Measurements from ENCODE around the gene CUL3. TPM values are rescaled to one million over a fixed set of nuclear protein-coding genes. Genes with fewer than 3 reads are reported as not detected.
A peak's percentile ranks its signal among the peaks of the same experiment; 100 is the strongest.

Gene CUL3
- total RNA-seq, 1 experiment from 2014 or later, result 104 TPM

- intact Hi-C loops (cut with micrococcal nuclease; ENCODE audit: unreplicated experiment), result no loop called here
- in situ Hi-C loops (cut with HindIII; ENCODE audit: low pct_unique_long_range_greater_than_20kb, low sequenced_read_pairs), result no loop called here
- Histone ChIP-seq H3K27ac (ENCODE audit: low read length) (no peak overlapping the region), H3K9me3 (ENCODE audit: control insufficient read depth, insufficient read depth, low read depth, low read length) (no peaks in the 10 kb centered on the region), H3K4me3 (ENCODE audit: low read depth in 2 of 2, low read length in 2 of 2) (no peak overlapping the region), H3K36me3 (ENCODE audit: control insufficient read depth, insufficient read depth, low read length) (no peaks in the 10 kb centered on the region), H3K4me1 (ENCODE audit: control insufficient read depth, insufficient read depth, low read length) (no peaks in the 10 kb centered on the region), H3K27me3 (ENCODE audit: control insufficient read depth, insufficient read depth, low read length) (no peaks in the 10 kb centered on the region)
- ChIA-PET POLR2A (interaction anchor here (0.6 to 0.7 kb wide), 2 partner anchors 133 to 1322 kb away, joined by 3 to 10 read pairs; no protein-coding TSS in a partner anchor), CTCF (interaction anchor here (0.6 to 1.0 kb wide), 4 partner anchors 9 to 479 kb away, joined by 3 to 5 read pairs (median 4); no protein-coding TSS in a partner anchor)
- ATAC-seq (no peak), DNase-seq (ENCODE audit: low read depth, low spot score) (no peak)
- no TSS peak for BruUV-seq (replicated peaks)
- TF ChIP-seq POLR2AphosphoS5 (IDR thresholded peaks at IDR 0.05; ENCODE audit: low read depth, low read length), result no peak
- TF ChIP-seq CTCF (IDR thresholded peaks at IDR 0.05), result peak; percentile 78
These were observed 135.7 kb downstream of the CUL3 start for GRCh38 chr2:224449212-224450147.

GRCh38 chr2:224448236-224448635, 136.9 kb downstream of the CUL3 start:
- TF ChIP-seq REST (IDR thresholded peaks at IDR 0.05; ENCODE audit: insufficient read depth in 1 of 2, low read depth in 2 of 2, low read length in 1 of 2), result no peak
- no peak for TF ChIP-seq POLR2AphosphoS5 (IDR thresholded peaks at IDR 0.05; ENCODE audit: low read depth, low read length)
- no peak for TF ChIP-seq TCF7L2 (IDR thresholded peaks at IDR 0.05; ENCODE audit: low read depth, low read length)
- no TSS peak for BruUV-seq (replicated peaks)
- Histone ChIP-seq H3K27me3 (ENCODE audit: control insufficient read depth, insufficient read depth, low read length) (no peaks in the 10 kb centered on the region), H3K4me3 (ENCODE audit: low read depth in 2 of 2, low read length in 2 of 2) (no peak overlapping the region), H3K9me3 (ENCODE audit: control insufficient read depth, insufficient read depth, low read depth, low read length) (no peaks in the 10 kb centered on the region), H3K27ac (ENCODE audit: low read length) (no peak overlapping the region), H3K36me3 (ENCODE audit: control insufficient read depth, insufficient read depth, low read length) (no peaks in the 10 kb centered on the region), H3K4me1 (ENCODE audit: control insufficient read depth, insufficient read depth, low read length) (no peaks in the 10 kb centered on the region)
- intact Hi-C loops (cut with micrococcal nuclease; ENCODE audit: unreplicated experiment) (no loop called here), in situ Hi-C loops (cut with HindIII; ENCODE audit: low pct_unique_long_range_greater_than_20kb, low sequenced_read_pairs) (no loop called here)
- ChIA-PET POLR2A (no interaction called here), CTCF (no interaction called here)
- DNase-seq (ENCODE audit: low read depth, low spot score), result no peak
- no peak for ATAC-seq

DNA sequence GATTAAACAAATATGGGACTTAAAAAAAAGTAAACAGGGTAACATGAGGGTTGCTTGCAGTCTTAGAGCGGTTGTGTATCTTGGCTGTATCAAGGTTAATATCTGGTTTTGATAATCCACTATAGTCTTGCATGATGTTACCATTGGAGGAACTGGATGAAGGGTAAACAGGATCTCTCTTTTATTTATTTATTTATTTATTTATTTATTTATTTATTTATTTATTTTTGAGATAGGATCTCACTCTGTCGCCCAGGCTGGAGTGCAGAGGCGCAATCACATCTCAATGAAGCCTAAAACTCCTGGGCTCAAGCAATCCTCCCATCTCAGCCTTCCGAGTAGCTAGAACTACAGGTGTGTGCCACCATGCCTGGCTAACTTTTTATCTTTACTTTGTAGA, 140.4 kb downstream of the CUL3 start:
- intact Hi-C loops (cut with micrococcal nuclease; ENCODE audit: unreplicated experiment) (no loop called here), in situ Hi-C loops (cut with HindIII; ENCODE audit: low pct_unique_long_range_greater_than_20kb, low sequenced_read_pairs) (no loop called here)
- ChIA-PET POLR2A (no interaction called here), CTCF (interaction anchor here (0.7 kb wide), 1 partner anchor 148 kb away, joined by 3 read pairs; no protein-coding TSS in a partner anchor)
- BruUV-seq (replicated peaks), result no TSS peak
- H3K9me3 ChIP-seq (ENCODE audit: control insufficient read depth, insufficient read depth, low read depth, low read length), result no peaks in the 10 kb centered on the region
- no peak overlapping the region for H3K4me3 ChIP-seq (ENCODE audit: low read depth in 2 of 2, low read length in 2 of 2)
- H3K36me3 ChIP-seq (ENCODE audit: control insufficient read depth, insufficient read depth, low read length), result no peaks in the 10 kb centered on the region
- no peaks in the 10 kb centered on the region for H3K27me3 ChIP-seq (ENCODE audit: control insufficient read depth, insufficient read depth, low read length)
- no peak overlapping the region for H3K27ac ChIP-seq (ENCODE audit: low read length)
- H3K4me1 ChIP-seq (ENCODE audit: control insufficient read depth, insufficient read depth, low read length), result no peaks in the 10 kb centered on the region
- TF ChIP-seq SIN3A (IDR thresholded peaks at IDR 0.05; ENCODE audit: borderline replicate concordance, insufficient read depth, low read depth, low read length), result no peak
- no peak for TF ChIP-seq POLR2AphosphoS5 (IDR thresholded peaks at IDR 0.05; ENCODE audit: low read depth, low read length)
- no peak for TF ChIP-seq CTCF (IDR thresholded peaks at IDR 0.05)
- TF ChIP-seq TCF7L2 (IDR thresholded peaks at IDR 0.05; ENCODE audit: low read depth, low read length), result no peak
- no peak for TF ChIP-seq REST (IDR thresholded peaks at IDR 0.05; ENCODE audit: insufficient read depth in 1 of 2, low read depth in 2 of 2, low read length in 1 of 2)
- no peak for DNase-seq (ENCODE audit: low read depth, low spot score)
- ATAC-seq, result no peak
